RWPE2 (cell line): ENCODE data around the gene TMEM63A.

ENCODE experiments used
- ATAC-seq: fragments of 200-7000 bp; cut with Tn5 transposase; 3 replicates; pipeline ENCODE4 v1.9.1; 2021; ENCODE audit warnings: low read depth
- DNase-seq: peaks from one replicate; pipeline ENCODE4 v3.0.0-alpha.2; 2020; ENCODE audit warnings: low spot score
- H3K27ac ChIP-seq: fragments of 450-650 bp; 2 replicates; pipeline ENCODE4 v1.5.1; 2017; ENCODE audit warnings: mild to moderate bottlenecking; ENCODE audit not compliant: poor library complexity, severe bottlenecking
- H3K27me3 ChIP-seq: fragments of 250-450 bp; sonication (Bioruptor Pico); 2 replicates; pipeline ENCODE4 v1.5.1; 2021; ENCODE audit warnings: mild to moderate bottlenecking, moderate library complexity; ENCODE audit not compliant: insufficient read depth, poor library complexity, severe bottlenecking
- H3K36me3 ChIP-seq: fragments of 250-450 bp; sonication (Bioruptor Pico); 2 replicates; pipeline ENCODE4 v1.5.1; 2020; ENCODE audit warnings: low read depth, mild to moderate bottlenecking, moderate library complexity
- H3K4me1 ChIP-seq: fragments of 250-450 bp; sonication (Bioruptor Pico); 2 replicates; pipeline ENCODE4 v1.5.1; 2021; ENCODE audit warnings: mild to moderate bottlenecking, moderate library complexity; ENCODE audit not compliant: insufficient read depth, poor library complexity, severe bottlenecking
- H3K4me3 ChIP-seq: fragments of 250-450 bp; sonication (Bioruptor Pico); 2 replicates; pipeline ENCODE4 v1.5.1; 2021; ENCODE audit warnings: mild to moderate bottlenecking, moderate library complexity; ENCODE audit not compliant: severe bottlenecking
- H3K9me3 ChIP-seq: fragments of 250-450 bp; sonication (Bioruptor Pico); 2 replicates; pipeline ENCODE4 v1.5.1; 2021; ENCODE audit warnings: mild to moderate bottlenecking, moderate library complexity; ENCODE audit not compliant: severe bottlenecking
- CTCF ChIP-seq: fragments of 450-650 bp; IDR thresholded peaks from one replicate; pipeline ENCODE4 v1.5.1; 2017; ENCODE audit warnings: mild to moderate bottlenecking, moderate library complexity; ENCODE audit not compliant: poor library complexity, severe bottlenecking

The TMEM63A gene

GRCh38 chr1:225871359-225872074, 10.7 kb downstream of the TMEM63A start:
- ATAC-seq (peak; percentile 40; the same call in 2 of the 3 replicates), DNase-seq (no peak)
- Histone ChIP-seq H3K27me3 (no peaks in the 10 kb centered on the region), H3K9me3 (no peaks in the 10 kb centered on the region), H3K36me3 (0 out of 2 replicates have a peak, but pooled peaks cover 3% of the 10 kb centered on the region), H3K4me1 (peaks cover 2% of the 10 kb centered on the region), H3K4me3 (no peak overlapping the region), H3K27ac (no peak overlapping the region)
- no peak for TF ChIP-seq CTCF

- Histone ChIP-seq H3K36me3 (0 out of 2 replicates have a peak, but pooled peaks cover 3% of the 10 kb centered on the region), H3K4me3 (no peak overlapping the region), H3K4me1 (peaks cover 2% of the 10 kb centered on the region), H3K27ac (no peak overlapping the region), H3K27me3 (no peaks in the 10 kb centered on the region), H3K9me3 (no peaks in the 10 kb centered on the region)
- TF ChIP-seq CTCF = no peak
- ATAC-seq (no peak), DNase-seq (no peak)
Observed at GRCh38 chr1:225870911-225871310, 11.3 kb downstream of the TMEM63A start.

DNA sequence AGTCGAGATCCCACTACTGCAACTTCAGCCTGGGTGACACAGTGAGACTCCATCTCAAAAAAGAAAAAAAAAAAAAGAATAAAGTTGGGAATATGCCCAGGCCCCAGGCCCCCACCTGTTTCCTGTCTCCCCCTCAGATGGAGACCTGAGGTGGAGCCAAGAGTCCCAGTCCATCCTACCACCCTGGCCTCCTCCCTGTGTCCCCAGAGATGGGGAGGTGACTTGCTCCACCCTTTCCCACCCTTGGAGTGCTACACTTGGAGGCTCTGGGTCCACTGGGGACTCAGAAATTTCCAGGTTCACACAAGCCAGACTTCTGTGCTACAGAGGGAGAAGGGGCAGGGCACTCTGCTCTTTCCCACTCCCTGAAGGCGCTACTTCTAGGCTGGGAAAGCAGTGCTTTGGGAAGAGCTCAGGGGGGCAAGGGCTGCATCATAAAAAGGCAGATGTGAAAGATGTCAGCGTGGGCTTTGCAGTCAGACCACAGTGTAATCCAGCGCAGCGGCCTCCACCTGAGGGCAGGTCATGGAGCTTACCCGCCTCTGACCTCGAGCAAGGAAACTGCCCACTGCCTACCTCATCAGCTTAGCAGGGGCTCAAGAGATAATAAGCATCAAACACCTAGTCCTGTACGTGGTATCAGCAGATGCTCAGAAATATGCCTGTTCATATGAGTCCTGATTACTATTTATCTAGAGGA, 13.4 kb downstream of the TMEM63A start:
- DNase-seq = no peak
- Histone ChIP-seq H3K9me3 (no peaks in the 10 kb centered on the region), H3K4me3 (no peak overlapping the region), H3K36me3 (0 out of 2 replicates have a peak, but pooled peaks cover 3% of the 10 kb centered on the region), H3K4me1 (no peaks in the 10 kb centered on the region), H3K27me3 (no peaks in the 10 kb centered on the region), H3K27ac (no peak overlapping the region)
- no peak for ATAC-seq
- no peak for TF ChIP-seq CTCF

DNA sequence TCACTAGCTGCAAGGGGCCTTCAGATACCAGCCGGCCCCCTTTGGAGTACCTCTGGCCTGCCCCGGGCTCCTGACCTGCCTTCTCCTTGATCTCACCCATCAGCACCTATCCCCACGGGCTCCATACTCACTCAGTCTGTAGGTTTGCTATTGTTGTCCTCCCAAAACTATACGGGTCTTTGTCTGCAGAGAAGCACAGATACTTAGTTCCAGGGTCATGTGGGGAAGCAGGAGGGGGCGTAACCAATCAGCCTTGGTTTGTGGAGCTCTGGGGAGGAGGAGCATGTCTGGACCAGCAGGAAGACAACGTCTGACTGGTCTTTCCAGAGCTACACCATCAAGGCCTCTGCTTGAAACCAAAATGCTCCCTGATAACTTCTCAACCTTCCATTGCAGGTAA, 15.2 kb downstream of the TMEM63A start:
- H3K36me3 ChIP-seq = 0 out of 2 replicates have a peak, but pooled peaks cover 3% of the 10 kb centered on the region
- no peak overlapping the region for H3K27ac ChIP-seq
- ATAC-seq = no peak

More for the DNA sequence above, 15.2 kb downstream of the TMEM63A start:
- no peaks in the 10 kb centered on the region for H3K27me3 ChIP-seq
- no peaks in the 10 kb centered on the region for H3K4me1 ChIP-seq
- no peaks in the 10 kb centered on the region for H3K9me3 ChIP-seq
- DNase-seq = no peak
- TF ChIP-seq CTCF = no peak
- H3K4me3 ChIP-seq = no peak overlapping the region
